HG02981 (cell line): ENCODE results near the gene SPA17.

Source experiments
- ATAC-seq: cut with Tn5 transposase; IDR thresholded peaks from one replicate; pipeline ENCODE4 v1.9.1; 2021; ENCODE audit warnings: mild to moderate bottlenecking, moderate library complexity; ENCODE audit not compliant: unreplicated experiment

Gene SPA17

GRCh38 chr11:124719534-124719933 is 45.8 kb downstream of the SPA17 start:
- ATAC-seq, result no peak

- no peak for ATAC-seq
Observed at GRCh38 chr11:124722176-124722575, 48.5 kb downstream of the SPA17 start.

DNA sequence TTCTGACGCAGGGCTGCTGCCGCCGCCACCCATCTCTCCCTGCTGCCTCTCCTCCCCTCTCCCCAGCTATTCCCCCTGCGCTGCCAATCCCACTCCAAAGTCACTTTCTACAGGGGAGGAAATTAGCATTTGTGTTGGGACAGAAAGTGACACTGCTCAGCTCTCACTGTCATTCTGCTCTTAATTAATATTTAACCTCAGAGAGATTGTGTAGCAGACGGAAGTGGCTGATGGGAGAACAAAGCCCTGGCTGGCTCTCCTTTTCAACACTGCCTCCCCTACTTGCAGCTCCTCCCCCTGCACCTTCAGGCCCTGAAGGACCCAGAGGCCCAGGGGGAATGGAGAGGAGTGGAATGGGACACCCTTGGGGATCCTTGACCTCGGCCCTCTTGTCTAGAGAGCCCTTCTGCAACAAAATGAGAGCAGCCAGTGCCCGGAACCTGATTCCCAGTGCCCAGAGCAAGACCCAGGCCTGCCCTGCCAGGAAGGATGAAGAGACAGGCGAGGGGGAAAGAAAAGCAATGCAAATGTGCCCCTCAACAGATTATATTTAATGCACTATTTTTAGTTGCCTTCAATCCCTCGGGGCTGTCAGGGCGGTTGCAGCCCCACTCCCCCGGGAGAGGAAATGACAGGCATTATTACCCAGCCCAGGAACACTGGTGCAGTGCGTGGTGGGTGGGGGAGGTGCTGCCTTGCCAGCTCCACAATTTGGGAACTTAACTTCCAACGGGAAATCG is 51.4 kb downstream of the SPA17 start:
- ATAC-seq, result peak; percentile 97

- peak; percentile 15 for ATAC-seq
Observed at GRCh38 chr11:124725719-124726105, 52.0 kb downstream of the SPA17 start.

- no peak for ATAC-seq
Observed at GRCh38 chr11:124727474-124727873, 53.8 kb downstream of the SPA17 start.

- ATAC-seq, result no peak
Observed at GRCh38 chr11:124728134-124728533, 54.4 kb downstream of the SPA17 start.

DNA sequence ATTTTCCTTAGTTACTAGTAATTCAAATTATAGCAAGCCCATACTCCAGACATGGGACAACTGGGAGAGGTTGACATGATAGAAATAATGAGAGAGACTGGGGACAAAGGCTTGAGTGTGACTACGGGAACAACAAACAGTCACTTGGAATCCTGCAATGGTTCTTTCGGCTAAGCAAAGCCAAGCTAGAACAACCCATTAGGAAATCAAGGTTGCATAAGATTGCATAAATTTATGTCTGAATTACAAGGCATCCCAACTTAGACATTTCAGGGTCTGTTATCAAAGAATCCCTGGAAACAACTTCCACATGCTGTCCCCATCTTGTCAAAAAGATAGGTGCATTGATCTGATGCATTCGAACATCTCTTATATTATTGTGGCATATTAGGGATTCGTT is 55.9 kb downstream of the SPA17 start:
- ATAC-seq, result no peak

GRCh38 chr11:124732230-124732629 is 58.5 kb downstream of the SPA17 start:
- no peak for ATAC-seq

DNA sequence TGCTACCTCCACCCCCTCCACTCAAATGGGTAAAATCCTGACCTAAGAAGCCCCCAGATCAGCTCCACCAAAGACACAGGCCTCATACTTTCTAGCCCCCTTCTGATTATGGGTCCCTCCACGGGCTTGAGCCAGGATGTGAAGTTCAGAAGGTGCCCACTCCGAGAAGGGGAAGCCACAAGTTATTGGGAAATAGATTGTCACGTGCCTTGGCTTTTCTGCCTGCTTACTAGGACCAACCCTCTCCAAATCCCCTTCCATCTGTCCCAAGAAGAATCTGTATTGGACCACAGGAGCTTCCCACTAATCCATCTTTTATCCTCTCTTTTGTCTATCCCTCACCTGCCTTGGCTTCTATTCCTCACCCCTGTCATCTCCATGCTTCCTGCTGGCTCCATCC is 63.0 kb downstream of the SPA17 start:
- ATAC-seq, result no peak

GRCh38 chr11:124737638-124738305 is 64.1 kb downstream of the SPA17 start:
- ATAC-seq, result no peak

DNA sequence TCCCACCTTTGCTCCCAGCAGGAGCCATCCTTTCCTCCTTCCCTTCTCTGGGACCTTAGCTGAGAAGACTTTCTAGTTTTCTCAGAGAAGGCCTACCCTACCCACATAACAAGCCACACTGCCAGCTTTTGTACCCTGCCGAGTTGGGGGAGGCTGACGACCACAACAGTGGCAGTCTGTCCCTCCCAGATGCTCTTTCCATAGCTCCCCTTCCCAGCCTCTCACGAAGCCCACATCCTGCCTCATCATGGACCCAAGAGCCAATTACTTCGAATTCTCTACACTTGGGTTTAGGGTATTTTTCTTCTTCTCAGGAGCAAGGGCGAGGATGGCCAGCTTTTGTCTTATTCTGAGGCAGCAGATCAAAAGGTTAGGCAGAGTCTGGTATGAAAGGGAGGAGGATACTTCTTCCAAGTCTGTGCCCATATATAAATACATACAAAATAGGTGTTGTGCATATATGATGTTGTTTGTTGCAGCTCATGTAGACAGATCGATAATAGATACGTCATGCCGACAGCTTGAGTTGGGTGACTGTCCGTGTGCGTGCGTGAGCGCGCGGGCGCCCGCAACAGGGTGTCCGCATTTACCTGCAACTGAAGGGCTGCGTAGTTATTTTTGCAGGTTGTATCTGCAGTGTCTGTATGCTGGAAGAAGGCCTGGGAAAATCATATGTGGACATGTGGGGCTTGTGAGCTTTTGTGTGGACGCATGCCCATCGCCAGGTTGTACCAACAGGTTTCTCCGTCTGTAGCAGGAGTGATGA is 65.2 kb downstream of the SPA17 start:
- ATAC-seq, result no peak

- peak; percentile 98 for ATAC-seq
Observed at GRCh38 chr11:124739479-124740276, 66.0 kb downstream of the SPA17 start, which contains the start of gene NRGN. Gene NRGN (plus strand): TSS chr11:124739942. CDS start chr11:124740085, 143 bp downstream.

DNA sequence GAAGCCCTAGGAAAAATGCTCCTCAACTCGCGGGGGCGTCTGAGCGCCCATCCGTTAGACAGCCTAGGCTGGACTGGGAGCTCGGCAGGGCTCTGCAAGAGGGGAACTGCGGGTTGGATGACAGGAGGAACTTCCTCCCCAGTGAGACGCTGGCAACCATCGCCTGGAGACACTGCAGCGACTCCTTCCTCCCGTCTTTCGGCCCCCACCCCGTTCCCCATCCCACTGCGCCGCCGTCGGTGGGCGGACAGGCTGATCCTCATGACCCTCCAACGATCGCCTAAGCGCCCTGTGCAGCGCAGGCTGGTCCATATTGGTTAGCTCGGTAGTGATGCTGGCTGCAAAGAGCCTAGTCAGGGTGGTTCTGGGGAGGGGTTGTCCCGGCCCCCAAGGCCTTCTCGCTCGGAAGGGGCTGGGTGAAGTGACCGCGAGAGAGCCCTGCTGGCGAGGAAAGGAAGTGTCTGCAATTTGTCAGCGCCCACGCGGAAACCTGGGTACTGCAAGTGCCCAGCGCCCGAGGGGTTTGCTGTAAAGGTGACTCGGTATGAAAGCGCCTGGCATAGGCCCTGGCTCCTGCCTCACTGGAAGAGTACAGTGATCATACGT is 66.7 kb downstream of the SPA17 start:
- ATAC-seq, result peak; percentile 47

- no peak for ATAC-seq
Observed at GRCh38 chr11:124742555-124742954, 68.9 kb downstream of the SPA17 start.

DNA sequence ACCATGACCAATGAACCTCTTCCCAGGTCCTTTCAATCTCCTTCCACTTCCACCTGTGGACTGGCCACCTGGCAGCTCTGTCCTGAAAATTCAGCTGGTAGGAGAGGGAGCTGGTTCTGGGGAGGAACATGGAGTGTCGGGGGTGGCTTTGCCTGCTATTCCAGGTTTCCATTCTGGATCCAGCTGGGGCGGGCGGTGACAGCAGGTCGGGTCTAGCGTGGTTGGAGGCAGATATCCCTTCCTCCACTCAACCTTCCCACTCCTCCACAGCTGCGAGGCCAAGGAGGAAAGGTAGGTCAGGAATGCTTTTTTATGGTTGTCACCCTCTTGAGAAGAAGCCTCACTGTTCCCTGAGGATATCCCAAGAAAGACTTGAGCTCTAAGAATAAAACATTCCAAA is 69.3 kb downstream of the SPA17 start:
- no peak for ATAC-seq

DNA sequence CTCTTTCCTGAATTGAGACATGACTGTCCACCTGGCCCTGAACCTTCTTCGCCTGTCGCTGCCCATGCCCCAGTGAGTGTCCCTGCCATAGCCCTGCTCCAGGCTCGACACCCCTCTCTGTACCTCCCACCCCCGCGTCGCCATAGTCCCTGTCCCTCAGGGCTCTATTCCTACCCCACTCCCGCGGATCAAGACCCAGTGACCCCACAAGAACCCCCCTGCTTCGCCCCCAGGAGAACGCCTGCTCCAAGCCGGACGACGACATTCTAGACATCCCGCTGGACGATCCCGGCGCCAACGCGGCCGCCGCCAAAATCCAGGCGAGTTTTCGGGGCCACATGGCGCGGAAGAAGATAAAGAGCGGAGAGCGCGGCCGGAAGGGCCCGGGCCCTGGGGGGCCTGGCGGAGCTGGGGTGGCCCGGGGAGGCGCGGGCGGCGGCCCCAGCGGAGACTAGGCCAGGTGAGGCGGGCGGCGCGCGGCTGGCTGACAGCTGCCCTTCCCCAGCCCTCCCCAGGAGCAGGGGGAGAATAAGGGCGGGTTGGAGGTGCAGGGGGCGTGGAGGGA is 71.6 kb downstream of the SPA17 start:
- ATAC-seq, result no peak

DNA sequence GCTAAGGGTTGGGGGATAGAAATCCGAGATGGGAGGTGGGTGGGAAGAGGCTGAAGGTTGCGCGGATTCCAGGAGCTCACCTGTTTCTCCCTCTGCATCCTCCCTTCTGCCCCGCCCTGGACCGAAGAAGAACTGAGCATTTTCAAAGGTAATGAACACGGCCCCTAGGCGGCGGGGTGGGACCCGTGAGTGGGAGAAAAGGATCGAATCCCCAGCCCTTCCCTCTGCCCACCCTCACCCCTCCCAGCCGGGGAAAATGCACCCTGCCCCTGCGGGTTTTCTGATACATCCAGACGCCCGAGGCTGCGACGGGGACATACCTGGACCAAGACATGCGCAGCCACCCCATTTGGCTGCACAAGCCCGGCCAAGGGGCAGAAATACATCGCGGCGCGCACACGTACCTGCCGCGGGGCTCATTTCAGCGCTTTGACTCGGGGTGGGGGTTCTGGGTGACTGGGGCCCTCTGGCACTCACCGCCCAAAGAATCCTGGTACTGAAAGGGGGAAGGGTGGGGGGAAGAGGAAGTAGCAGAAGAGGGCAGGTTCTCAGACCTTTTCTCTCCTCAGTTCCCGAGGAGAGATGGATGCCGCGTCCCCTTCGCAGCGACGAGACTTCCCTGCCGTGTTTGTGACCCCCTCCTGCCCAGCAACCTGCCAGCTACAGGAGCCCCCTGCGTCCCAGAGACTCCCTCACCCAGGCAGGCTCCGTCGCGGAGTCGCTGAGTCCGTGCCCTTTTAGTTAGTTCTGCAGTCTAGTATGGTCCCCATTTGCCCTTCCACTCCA is 72.3 kb downstream of the SPA17 start:
- ATAC-seq, result peak; percentile 22

DNA sequence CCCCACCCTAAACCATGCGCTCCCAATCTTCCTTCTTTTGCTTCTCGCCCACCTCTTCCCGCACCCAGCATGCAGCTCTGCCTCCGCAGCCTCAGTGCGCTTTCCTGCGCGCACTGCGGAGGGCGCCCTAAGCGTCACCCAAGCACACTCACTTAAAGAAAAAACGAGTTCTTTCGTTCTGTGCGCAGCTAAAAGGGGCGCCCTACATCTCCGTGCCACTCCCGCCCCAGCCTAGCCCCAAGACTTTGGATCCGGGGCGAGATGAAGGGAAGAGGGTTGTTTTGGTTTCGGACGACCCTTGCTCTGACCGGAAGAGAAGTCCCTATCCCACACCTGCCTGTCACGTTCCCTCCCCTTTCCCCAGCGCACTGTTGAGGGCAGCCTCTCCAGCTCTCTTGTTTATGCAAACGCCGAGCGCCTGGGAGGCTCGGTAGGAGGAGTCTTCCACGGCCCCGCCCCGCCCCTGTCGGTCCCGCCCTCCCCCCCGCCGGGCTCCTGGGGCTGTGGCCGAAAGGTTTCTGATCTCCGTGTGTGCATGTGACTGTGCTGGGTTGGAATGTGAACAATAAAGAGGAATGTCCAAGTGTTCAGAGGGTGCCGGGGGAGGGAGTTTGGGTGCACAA is 73.0 kb downstream of the SPA17 start:
- ATAC-seq, result peak; percentile 89
